CD4-positive, CD25-positive, alpha-beta regulatory T cell (primary cell): ENCODE data around the gene APOD. TPM values are rescaled to one million over a fixed set of nuclear protein-coding genes. Genes with fewer than 3 reads are reported as not detected.
"Not testable (repeated sequence)": the region's sequence is repeated elsewhere in the genome, so short reads cannot be mapped to it uniquely, and the experiment has no call there.

Experiments
- ATAC-seq, 2 donors: fragments of 150-1000 bp; cut with Tn5 transposase; one replicate each; pipeline ENCODE4 v1.10.0; 2021; ENCODE audit warnings: low read depth in 2 of 2, moderate number of reproducible peaks in 2 of 2, moderate library complexity in 1 of 2
- DNase-seq, 3 donors: peaks; one replicate each; pipeline versions ENCODE4 v3.0.0 to v3.0.0-alpha.2; 2012 to 2022; ENCODE audit warnings: mixed read lengths in 1 of 3
- H3K27ac ChIP-seq: one replicate; pipeline ENCODE4 v1.7.0; 2013; ENCODE audit warnings: mild to moderate bottlenecking, low read length; ENCODE audit not compliant: insufficient read depth, poor library complexity, severe bottlenecking
- H3K27me3 ChIP-seq: one replicate; pipeline ENCODE4 v1.7.0; 2013; ENCODE audit warnings: low read length; ENCODE audit not compliant: control insufficient read depth, insufficient read depth
- H3K36me3 ChIP-seq: one replicate; pipeline ENCODE4 v1.7.0; 2013; ENCODE audit warnings: mild to moderate bottlenecking, low read length, moderate library complexity; ENCODE audit not compliant: control insufficient read depth, insufficient read depth
- H3K4me1 ChIP-seq: 2 replicates; pipeline ENCODE4 v1.7.0; 2013; ENCODE audit warnings: mild to moderate bottlenecking, low read length; ENCODE audit not compliant: insufficient read depth, control insufficient read depth, poor library complexity, severe bottlenecking
- H3K4me3 ChIP-seq: one replicate; pipeline ENCODE4 v1.7.0; 2013; ENCODE audit warnings: low read depth, mild to moderate bottlenecking, low read length, moderate library complexity
- H3K9me3 ChIP-seq, 2 experiments: 1 replicate in 1 of 2; 2 replicates in 1 of 2; pipeline ENCODE4 v1.7.0; 2013; ENCODE audit warnings: low read length in 2 of 2, mild to moderate bottlenecking in 1 of 2, moderate library complexity in 1 of 2; ENCODE audit not compliant: control insufficient read depth in 2 of 2
- H3K27ac Mint-ChIP-seq, 3 donors: one replicate each; pipeline ENCODE4 v1.8.0; 2020 to 2022; ENCODE audit warnings: mild to moderate bottlenecking in 3 of 3, mixed read lengths in 3 of 3, moderate library complexity in 2 of 3
- H3K27me3 Mint-ChIP-seq: one replicate; pipeline ENCODE4 v1.8.0; 2022; ENCODE audit warnings: mild to moderate bottlenecking, mixed read lengths
- H3K36me3 Mint-ChIP-seq: one replicate; pipeline ENCODE4 v1.8.0; 2020; ENCODE audit warnings: mixed read lengths
- H3K4me1 Mint-ChIP-seq, 4 donors: one replicate each; pipeline ENCODE4 v1.8.0; 2020 to 2022; ENCODE audit warnings: mixed read lengths in 4 of 4, mild to moderate bottlenecking in 1 of 4
- H3K4me3 Mint-ChIP-seq, 4 donors: one replicate each; pipeline ENCODE4 v1.8.0; 2020 to 2022; ENCODE audit warnings: mild to moderate bottlenecking in 4 of 4, mixed read lengths in 4 of 4, moderate library complexity in 3 of 4
- H3K9me3 Mint-ChIP-seq, 7 donors: one replicate each; pipeline ENCODE4 v1.8.0; 2020 to 2022; ENCODE audit warnings: mixed read lengths in 7 of 7, mild to moderate bottlenecking in 3 of 7, moderate library complexity in 2 of 7
- polyA plus RNA-seq, 4 donors: library from polyadenylated mRNA; unstranded; fragments of 300-500 nt; fragmentation: Illumina TruSeq; gene quantifications; one replicate each; pipeline ENCODE4 v1.2.3, GENCODE V29; 2021
- total RNA-seq: library from RNA; stranded (reverse); gene quantifications from one replicate; pipeline ENCODE4 v1.2.3, GENCODE V29; 2022

APOD gene
- total and polyA plus RNA-seq, 5 donors from 2014 or later, result 0.60 TPM; not detected in 4

GRCh38 chr3:195589796-195590195, 6.1 kb upstream of the APOD start:
- H3K4me3 Mint-ChIP-seq, H3K9me3 Mint-ChIP-seq, H3K27ac Mint-ChIP-seq, H3K36me3 Mint-ChIP-seq, H3K4me3 ChIP-seq, H3K27ac ChIP-seq, DNase-seq, H3K4me1 ChIP-seq, H3K9me3 ChIP-seq, H3K27me3 ChIP-seq, ATAC-seq, H3K4me1 Mint-ChIP-seq, H3K36me3 ChIP-seq: not testable (repeated sequence)
- peaks cover 15% of the 10 kb centered on the region for H3K27me3 Mint-ChIP-seq

- H3K27me3 ChIP-seq, result peaks cover 6% of the 10 kb centered on the region
- H3K27ac ChIP-seq, result no peak overlapping the region
- H3K27me3 Mint-ChIP-seq, result peaks cover 9% of the 10 kb centered on the region
- H3K4me3 ChIP-seq, result no peak overlapping the region
- DNase-seq (no peak), ATAC-seq (no peak)
- H3K4me3 Mint-ChIP-seq, result no peak overlapping the region
- peaks cover 0 to 5% (median 1%) of the 10 kb centered on the region in 4 donors for H3K4me1 Mint-ChIP-seq
- H3K36me3 ChIP-seq, result no peaks in the 10 kb centered on the region
- peaks cover 8% of the 10 kb centered on the region for H3K4me1 ChIP-seq
- no peaks in the 10 kb centered on the region for H3K9me3 Mint-ChIP-seq
- H3K36me3 Mint-ChIP-seq, result no peaks in the 10 kb centered on the region
- H3K27ac Mint-ChIP-seq, result no peak overlapping the region
- H3K9me3 ChIP-seq, result no peaks in the 10 kb centered on the region
Observed at GRCh38 chr3:195587824-195588223, 4.1 kb upstream of the APOD start.

DNA sequence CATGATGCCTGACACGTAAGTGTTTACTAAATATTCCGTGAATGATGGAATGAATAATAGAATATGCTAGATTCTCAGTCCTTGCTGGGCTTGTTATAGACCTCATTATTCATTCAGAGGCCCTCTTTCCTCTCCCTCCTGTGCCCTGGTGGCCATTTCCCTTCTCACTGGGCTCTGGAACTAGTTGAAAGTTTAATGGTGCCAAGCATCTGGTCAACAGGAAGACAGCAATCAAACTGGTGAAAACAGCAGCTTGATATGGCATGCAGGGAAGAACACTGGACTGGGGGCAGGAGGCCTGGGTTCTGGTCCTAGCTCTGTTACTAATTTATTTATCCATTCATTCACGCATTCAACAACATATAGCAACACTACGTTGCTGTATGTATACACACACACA, 3.7 kb upstream of the APOD start:
- Histone ChIP-seq H3K4me3 (no peak overlapping the region), H3K36me3 (no peaks in the 10 kb centered on the region), H3K27ac (no peak overlapping the region), H3K27me3 (peaks cover 6% of the 10 kb centered on the region), H3K4me1 (peaks cover 8% of the 10 kb centered on the region), H3K9me3 (no peaks in the 10 kb centered on the region)
- Mint-ChIP-seq H3K9me3 (no peaks in the 10 kb centered on the region), H3K4me3 (no peak overlapping the region), H3K27me3 (peaks cover 5% of the 10 kb centered on the region), H3K36me3 (no peaks in the 10 kb centered on the region), H3K4me1 (peaks cover 0 to 3% (median 1%) of the 10 kb centered on the region in 4 donors), H3K27ac (no peak overlapping the region)
- DNase-seq, result no peak
- no peak for ATAC-seq

DNA sequence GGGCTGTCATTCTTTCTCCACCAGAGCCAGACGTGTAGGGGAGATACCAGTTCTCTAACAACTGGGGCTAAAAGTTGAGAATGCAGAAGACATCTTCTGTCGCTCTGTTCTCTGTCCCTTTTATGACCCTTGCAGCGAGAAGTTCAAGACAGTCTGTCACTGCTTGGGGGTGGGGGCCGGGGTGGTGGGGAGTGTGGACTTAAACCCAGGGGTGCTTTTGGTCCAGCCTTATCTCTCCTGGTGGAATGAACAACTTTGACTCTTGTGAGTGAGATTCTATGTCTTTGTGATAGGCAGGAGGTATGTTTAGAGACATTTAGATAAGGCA, 767 bp upstream of the APOD start:
- Mint-ChIP-seq H3K4me3 (no peak overlapping the region), H3K27me3 (peaks cover 5% of the 10 kb centered on the region), H3K36me3 (no peaks in the 10 kb centered on the region), H3K9me3 (no peaks in the 10 kb centered on the region), H3K27ac (no peak overlapping the region), H3K4me1 (peaks cover 0 to 3% (median 1%) of the 10 kb centered on the region in 4 donors)
- H3K27me3 ChIP-seq, result peaks cover 6% of the 10 kb centered on the region
- no peak overlapping the region for H3K27ac ChIP-seq
- no peaks in the 10 kb centered on the region for H3K36me3 ChIP-seq
- peaks cover 8% of the 10 kb centered on the region for H3K4me1 ChIP-seq
- H3K4me3 ChIP-seq, result no peak overlapping the region
- DNase-seq (no peak), ATAC-seq (no peak)
- H3K9me3 ChIP-seq, result no peaks in the 10 kb centered on the region

DNA sequence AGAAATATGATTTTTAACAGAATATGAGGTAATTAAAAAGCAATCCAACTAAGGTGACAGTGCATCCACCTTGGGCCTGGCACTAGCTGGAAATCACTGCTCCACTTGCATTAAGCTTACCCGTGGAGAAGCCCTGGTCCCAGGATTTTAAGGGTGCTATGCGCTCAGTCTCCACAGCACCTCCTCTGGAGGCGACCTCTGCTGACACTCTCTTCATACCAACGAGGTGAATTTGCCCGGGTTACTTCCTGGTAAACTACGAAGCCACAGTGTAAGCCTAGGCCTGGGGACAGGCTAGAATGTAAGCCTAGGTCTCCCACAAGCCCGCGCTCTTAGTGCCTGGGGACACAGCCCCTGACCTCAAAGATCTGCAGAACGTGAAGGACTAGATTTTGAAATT, 793 bp downstream of the APOD start:
- no peak overlapping the region for H3K27ac ChIP-seq
- ATAC-seq (no peak), DNase-seq (no peak)
- H3K9me3 Mint-ChIP-seq, result no peaks in the 10 kb centered on the region
- no peaks in the 10 kb centered on the region for H3K36me3 ChIP-seq
- peaks cover 8% of the 10 kb centered on the region for H3K4me1 ChIP-seq
- peaks cover 5% of the 10 kb centered on the region for H3K27me3 Mint-ChIP-seq
- no peak overlapping the region for H3K4me3 Mint-ChIP-seq
- no peaks in the 10 kb centered on the region for H3K36me3 Mint-ChIP-seq
- peaks cover 0 to 3% (median 1%) of the 10 kb centered on the region in 4 donors for H3K4me1 Mint-ChIP-seq
- H3K9me3 ChIP-seq, result no peaks in the 10 kb centered on the region
- no peak overlapping the region for H3K4me3 ChIP-seq
- H3K27me3 ChIP-seq, result peaks cover 4% of the 10 kb centered on the region
- H3K27ac Mint-ChIP-seq, result no peak overlapping the region

- Mint-ChIP-seq H3K4me3 (no peak overlapping the region), H3K27me3 (peaks cover 9% of the 10 kb centered on the region), H3K27ac (peak overlapping the region in 1 of 3 donors; percentile 61), H3K9me3 (no peaks in the 10 kb centered on the region), H3K4me1 (peaks cover 0 to 5% (median 1%) of the 10 kb centered on the region in 4 donors), H3K36me3 (no peaks in the 10 kb centered on the region)
- H3K4me3 ChIP-seq, result no peak overlapping the region
- no peaks in the 10 kb centered on the region for H3K36me3 ChIP-seq
- ATAC-seq (no peak), DNase-seq (no peak)
- H3K27me3 ChIP-seq, result peaks cover 2% of the 10 kb centered on the region
- H3K27ac ChIP-seq, result no peak overlapping the region
- H3K4me1 ChIP-seq, result no peaks in the 10 kb centered on the region
- no peaks in the 10 kb centered on the region for H3K9me3 ChIP-seq
Observed at GRCh38 chr3:195580744-195581443, 2.8 kb downstream of the APOD start.

GRCh38 chr3:195579281-195579680, 4.5 kb downstream of the APOD start:
- H3K27ac ChIP-seq, result no peak overlapping the region
- no peaks in the 10 kb centered on the region for H3K27me3 ChIP-seq
- H3K36me3 ChIP-seq, result no peaks in the 10 kb centered on the region
- no peaks in the 10 kb centered on the region for H3K4me1 ChIP-seq
- peaks cover 9% of the 10 kb centered on the region for H3K27me3 Mint-ChIP-seq
- H3K4me3 ChIP-seq, result no peak overlapping the region
- H3K27ac Mint-ChIP-seq, result no peak overlapping the region
- DNase-seq (no peak), ATAC-seq (no peak)
- peaks cover 0 to 5% (median 1%) of the 10 kb centered on the region in 4 donors for H3K4me1 Mint-ChIP-seq
- no peaks in the 10 kb centered on the region for H3K36me3 Mint-ChIP-seq
- H3K9me3 Mint-ChIP-seq, result no peaks in the 10 kb centered on the region
- H3K4me3 Mint-ChIP-seq, result no peak overlapping the region
- H3K9me3 ChIP-seq, result no peaks in the 10 kb centered on the region

- Mint-ChIP-seq H3K27ac (no peak overlapping the region), H3K36me3 (no peaks in the 10 kb centered on the region), H3K4me3 (no peak overlapping the region), H3K27me3 (peaks cover 9% of the 10 kb centered on the region), H3K4me1 (peaks cover 0 to 5% (median 0%) of the 10 kb centered on the region in 4 donors), H3K9me3 (no peaks in the 10 kb centered on the region)
- ATAC-seq (no peak), DNase-seq (no peak)
- no peak overlapping the region for H3K4me3 ChIP-seq
- H3K27me3 ChIP-seq, result no peaks in the 10 kb centered on the region
- no peaks in the 10 kb centered on the region for H3K36me3 ChIP-seq
- no peaks in the 10 kb centered on the region for H3K9me3 ChIP-seq
- no peak overlapping the region for H3K27ac ChIP-seq
- H3K4me1 ChIP-seq, result no peaks in the 10 kb centered on the region
Observed at GRCh38 chr3:195578565-195578964, 5.2 kb downstream of the APOD start.
